GM12873 (cell line): ENCODE data around the gene CASTOR1.

Experiments used
- CTCF ChIP-seq: IDR thresholded peaks from 2 replicates; pipeline ENCODE4 v1.5.1; 2012; ENCODE audit warnings: low read depth, mild to moderate bottlenecking, moderate library complexity, low read length, control low read depth; ENCODE audit not compliant: insufficient read depth; ENCODE audit errors: missing control alignments

The CASTOR1 gene

DNA sequence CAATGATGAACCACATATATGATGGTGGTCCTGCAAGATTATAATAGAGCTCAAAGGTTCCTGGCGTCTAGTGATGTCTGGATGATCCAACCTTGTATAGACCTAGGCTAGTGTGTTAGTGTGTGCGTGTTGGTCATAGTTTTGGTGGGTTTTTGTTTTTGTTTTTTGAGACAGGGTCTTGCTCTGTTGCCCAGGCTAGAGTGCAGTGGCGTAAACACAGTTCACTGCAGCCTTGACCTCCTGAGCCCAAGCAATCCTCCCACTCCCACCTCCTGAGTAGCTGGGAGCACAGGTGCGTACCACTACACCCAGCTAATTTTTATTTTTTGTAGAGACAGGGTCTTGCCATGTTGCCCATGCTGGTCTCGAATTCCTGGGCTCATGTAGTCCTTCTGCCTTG is 9.4 kb downstream of the CASTOR1 start:
- TF ChIP-seq CTCF, result no peak

- TF ChIP-seq CTCF, result no peak
Measured at GRCh38 chr22:30279046-30279788, 10.1 kb downstream of the CASTOR1 start.

DNA sequence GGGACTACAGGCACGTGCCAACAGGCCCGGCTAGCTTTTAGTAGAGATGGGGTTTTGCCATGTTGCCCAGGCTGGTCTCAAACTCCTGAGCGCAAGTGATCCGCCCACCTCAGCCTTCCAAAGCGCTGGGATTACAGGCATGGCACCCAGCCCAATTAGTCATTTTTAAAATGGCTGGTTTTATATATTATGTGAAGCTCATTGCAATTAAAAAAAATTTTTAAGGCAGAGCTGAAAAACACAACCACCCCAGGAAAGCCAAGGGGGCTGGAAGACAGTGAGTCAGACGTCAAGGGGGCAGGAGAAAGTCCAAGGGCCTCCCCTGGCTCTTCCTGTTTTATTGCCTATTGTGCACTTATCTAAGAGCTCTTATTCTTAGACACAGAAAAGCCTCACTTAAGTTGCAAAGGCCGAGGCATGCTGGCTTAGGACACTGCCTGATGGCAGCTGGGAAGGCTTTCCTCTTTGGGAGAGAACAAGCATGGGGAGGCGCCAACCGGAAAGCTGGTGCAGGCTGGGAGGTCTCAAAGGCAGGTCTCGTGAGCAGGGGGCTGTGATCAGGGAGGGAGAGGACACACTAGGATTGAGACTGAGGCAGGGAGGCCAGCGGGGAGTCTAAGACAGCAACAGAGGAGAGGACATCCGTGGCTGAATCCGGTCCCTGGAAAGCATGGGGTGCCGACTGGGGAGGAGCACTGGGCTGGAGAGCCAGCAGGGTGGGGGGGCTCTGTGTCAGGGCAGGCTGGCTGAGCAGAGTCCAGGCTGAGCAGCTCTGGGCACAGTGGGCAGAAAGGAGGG is 11.6 kb downstream of the CASTOR1 start:
- no peak for TF ChIP-seq CTCF

GRCh38 chr22:30276039-30276438 is 13.3 kb downstream of the CASTOR1 start:
- no peak for TF ChIP-seq CTCF

- no peak for TF ChIP-seq CTCF
Measured at GRCh38 chr22:30275625-30276024, 13.7 kb downstream of the CASTOR1 start.

- TF ChIP-seq CTCF, result no peak
Measured at GRCh38 chr22:30274437-30274812, 14.9 kb downstream of the CASTOR1 start.

DNA sequence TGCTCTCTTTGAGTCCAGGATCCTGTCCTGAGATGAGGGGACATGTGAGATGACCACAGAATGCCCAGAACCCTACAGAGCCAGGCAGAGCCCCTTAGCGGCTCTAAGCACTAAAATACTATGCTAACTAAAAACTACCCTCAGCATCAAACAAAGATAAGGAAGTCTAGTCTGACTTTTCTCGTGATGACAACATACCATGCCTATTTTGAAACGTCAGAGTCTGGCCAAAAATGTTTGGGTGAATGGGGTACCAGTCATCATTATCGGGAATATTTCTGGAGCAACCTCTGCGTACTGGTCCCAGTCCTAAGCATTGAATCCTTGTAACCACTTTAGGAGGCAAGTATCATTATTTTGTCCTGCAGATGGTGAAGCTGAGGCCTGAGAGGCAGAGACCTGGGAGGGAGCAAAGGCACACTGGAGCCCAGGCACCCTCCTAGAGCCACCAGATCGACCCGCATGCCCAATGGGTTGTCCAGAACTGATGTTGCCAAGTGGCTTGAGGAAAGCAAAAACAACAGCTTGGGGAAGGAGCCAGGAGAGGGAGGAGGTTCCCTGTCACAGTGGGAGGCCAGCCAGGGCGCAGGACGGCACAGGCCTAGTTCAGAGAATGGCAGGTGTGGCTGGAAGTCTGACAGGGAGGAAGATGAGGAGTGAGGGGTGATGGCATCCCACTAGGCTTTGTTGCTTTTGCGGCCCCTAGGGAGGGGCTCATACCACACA is 15.4 kb downstream of the CASTOR1 start:
- TF ChIP-seq CTCF, result no peak
